ENCODE data around the gene SRCAP.

SRCAP gene

GRCh38 chr16:30777591-30778297, 78.8 kb downstream of the SRCAP start:
- no peak for DNase-seq

GRCh38 chr16:30778549-30779244, 79.7 kb downstream of the SRCAP start:
- DNase-seq = no peak

- DNase-seq = no peak
Observed at GRCh38 chr16:30779596-30779995, 80.6 kb downstream of the SRCAP start.

GRCh38 chr16:30780021-30780420, 81.0 kb downstream of the SRCAP start:
- no peak for DNase-seq

GRCh38 chr16:30780549-30780948, 81.6 kb downstream of the SRCAP start:
- DNase-seq = no peak

GRCh38 chr16:30782486-30783279, 83.7 kb downstream of the SRCAP start:
- DNase-seq = no peak

- no peak for DNase-seq
Observed at GRCh38 chr16:30783280-30784109, 84.5 kb downstream of the SRCAP start.

- no peak for DNase-seq
Observed at GRCh38 chr16:30784215-30784614, 85.2 kb downstream of the SRCAP start.

- DNase-seq = no peak
Observed at GRCh38 chr16:30785126-30786106, 86.4 kb downstream of the SRCAP start.

GRCh38 chr16:30786115-30786935, 87.4 kb downstream of the SRCAP start:
- DNase-seq = peak; percentile 20 to 71

- peak; percentile 61 to 71 for DNase-seq
Observed at GRCh38 chr16:30786936-30787612, 88.1 kb downstream of the SRCAP start, which contains the start of gene ZNF629. ZNF629 (minus strand) TSS chr16:30787205; CDS start chr16:30784482, 2,723 bp downstream.

GRCh38 chr16:30787613-30788378, 88.8 kb downstream of the SRCAP start:
- DNase-seq = no peak

All from SHP77 (cell line).